CD1c-positive myeloid dendritic cell (primary cell): ENCODE measurements around the gene NBL1.
A peak's percentile ranks its signal among the peaks of the same experiment; 100 is the strongest.

Experiments
- DNase-seq: peaks from one replicate; pipeline ENCODE4 v3.0.0-alpha.2; 2016; ENCODE audit errors: extremely low spot score

NBL1 gene

DNA sequence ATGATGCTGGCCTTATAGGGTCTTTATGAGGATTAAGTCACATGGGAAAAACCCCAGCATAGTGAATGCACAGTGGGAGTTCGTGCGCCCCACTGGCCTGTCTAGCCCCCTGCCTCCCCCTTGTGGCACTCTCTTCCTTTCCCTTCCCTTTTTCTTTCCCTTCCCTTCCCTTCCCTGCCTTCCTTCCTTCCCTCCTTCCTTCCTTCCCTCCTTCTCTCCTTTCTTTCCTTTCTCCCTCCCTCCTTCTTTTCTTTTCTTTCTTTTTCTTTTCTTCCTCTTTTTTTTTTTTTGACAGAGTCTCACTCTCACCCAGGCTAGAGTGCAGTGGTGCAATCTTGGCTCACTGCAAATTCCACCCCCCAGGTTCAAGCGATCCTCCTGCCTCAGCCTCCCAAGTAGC, 59.2 kb downstream of the NBL1 start:
- DNase-seq: no peak

DNA sequence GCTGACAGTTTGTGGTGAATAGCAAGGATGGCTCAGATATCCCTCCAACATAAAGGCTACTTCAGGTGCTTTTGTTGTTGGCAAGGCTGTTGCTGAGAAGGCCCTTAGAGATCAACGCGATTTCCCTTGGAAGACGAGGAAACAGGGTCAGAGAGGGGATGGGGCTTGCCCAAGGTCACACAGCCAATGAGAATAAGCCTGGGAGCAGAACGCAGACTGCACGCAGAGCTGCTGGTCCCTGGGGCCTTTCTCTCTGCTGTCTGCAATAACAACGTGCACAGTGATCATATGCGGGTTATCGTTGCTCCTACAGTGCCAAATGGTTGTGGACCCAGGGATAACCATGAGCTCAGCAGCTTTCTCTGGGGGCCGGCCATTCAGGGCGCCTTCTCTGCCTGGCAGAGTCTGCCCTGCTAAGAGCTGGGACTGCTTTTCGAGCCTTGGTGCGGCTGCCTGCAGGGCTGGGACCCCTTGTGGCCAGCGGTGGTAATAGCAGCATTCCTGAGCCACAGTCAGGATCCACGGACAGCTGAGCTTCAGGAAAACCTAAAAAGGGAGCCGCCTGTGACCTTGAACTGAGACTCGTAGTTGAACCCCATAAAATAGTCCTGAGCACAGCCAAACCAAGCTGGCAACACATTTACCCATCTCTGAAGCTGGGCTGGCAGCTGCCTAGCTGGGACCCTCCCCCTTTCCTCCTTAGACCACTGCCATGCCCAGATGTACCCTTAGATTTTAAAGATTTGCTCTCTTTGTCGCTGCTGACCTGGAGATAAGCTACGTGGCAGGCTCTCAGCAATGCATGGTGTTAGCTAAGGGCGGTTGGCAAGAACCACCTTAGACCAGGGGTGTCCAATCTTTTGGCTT, 60.4 kb downstream of the NBL1 start:
- peak; percentile 39 for DNase-seq

DNA sequence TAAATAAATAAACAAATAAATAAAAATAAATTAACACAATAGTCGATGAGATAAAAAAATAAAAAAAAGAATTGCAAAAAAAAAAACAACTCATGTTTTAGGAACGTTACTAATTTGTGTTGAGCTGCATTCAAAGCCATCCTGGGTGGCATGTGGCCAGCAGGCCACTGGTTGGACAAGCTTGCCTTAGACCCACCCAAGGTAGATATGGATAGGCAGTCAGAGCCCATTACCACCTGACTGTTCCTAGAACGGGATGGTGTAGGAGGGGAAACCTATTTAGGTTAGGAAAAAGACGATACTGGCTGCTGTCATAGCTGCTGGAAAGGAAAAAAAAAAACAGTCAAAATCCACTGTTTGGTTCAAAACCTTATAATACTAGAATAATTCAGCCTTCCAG, 61.4 kb downstream of the NBL1 start:
- DNase-seq: no peak

DNA sequence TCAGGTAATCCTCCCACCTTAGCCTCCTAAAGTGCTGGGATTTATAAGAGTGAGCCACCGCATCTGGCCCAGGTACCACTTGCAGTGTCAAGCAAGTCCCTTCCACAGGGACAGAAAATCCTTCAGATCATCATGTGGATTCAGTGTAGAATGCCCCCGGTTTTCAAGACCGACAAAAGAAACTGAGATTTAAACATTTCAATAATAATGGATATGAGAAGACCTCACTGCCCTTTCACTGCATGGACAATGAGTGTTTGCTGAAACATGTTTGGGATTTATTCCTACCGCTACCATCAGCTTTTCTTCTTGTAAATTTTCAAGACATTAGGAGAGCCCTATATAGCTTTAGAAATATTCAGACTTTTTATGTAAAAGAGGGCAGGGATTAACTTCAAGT, 62.0 kb downstream of the NBL1 start:
- DNase-seq: no peak
